Cardiac fibroblast (primary cell): ENCODE data around the gene ENOX1.

Source experiments
- DNase-seq, 2 donors: peaks; one replicate each; pipeline versions ENCODE4 v3.0.0 to v3.0.0-alpha.2; 2010; ENCODE audit warnings: low read depth in 2 of 2
- H3K4me3 ChIP-seq, 2 donors: replicated peaks in 1 of 2; 1 replicate in 1 of 2; 2 replicates in 1 of 2; pipeline ENCODE4 v1.5.1; 2011; ENCODE audit warnings: low read depth in 2 of 2, low read length in 2 of 2, mild to moderate bottlenecking in 2 of 2, moderate library complexity in 1 of 2
- CTCF ChIP-seq: IDR thresholded peaks from one replicate; pipeline ENCODE4 v1.5.1; 2011; ENCODE audit warnings: low read depth, mild to moderate bottlenecking, low read length, inconsistent platforms

The ENOX1 gene

DNA sequence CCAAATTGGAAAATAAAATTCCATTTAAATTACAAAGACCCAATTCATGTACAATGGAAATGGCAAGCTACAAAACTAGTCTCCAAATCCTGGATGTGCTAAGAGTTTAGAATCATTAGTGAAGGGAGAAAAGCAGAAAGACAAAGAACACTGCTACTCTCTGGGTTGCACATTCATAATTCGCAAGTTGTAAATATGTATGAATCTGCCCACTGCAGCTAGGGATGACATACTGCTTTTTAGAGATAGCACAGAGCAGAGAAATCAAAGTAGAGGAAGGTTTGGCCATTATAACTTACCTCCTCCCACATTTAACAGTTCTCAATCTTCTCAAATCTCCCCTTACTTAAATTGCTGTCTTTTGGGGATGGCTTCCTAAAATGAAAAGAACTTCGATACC, 231.1 kb downstream of the ENOX1 start:
- DNase-seq, result no peak
- H3K4me3 ChIP-seq, result no peak overlapping the region
- no peak for TF ChIP-seq CTCF

- TF ChIP-seq CTCF, result no peak
- H3K4me3 ChIP-seq, result no peak overlapping the region
- DNase-seq, result no peak
These were observed 234.8 kb downstream of the ENOX1 start for GRCh38 chr13:43551897-43552456.

- TF ChIP-seq CTCF, result no peak
- DNase-seq, result no peak
- no peak overlapping the region for H3K4me3 ChIP-seq
These were observed 240.0 kb downstream of the ENOX1 start for GRCh38 chr13:43546816-43547215.

DNA sequence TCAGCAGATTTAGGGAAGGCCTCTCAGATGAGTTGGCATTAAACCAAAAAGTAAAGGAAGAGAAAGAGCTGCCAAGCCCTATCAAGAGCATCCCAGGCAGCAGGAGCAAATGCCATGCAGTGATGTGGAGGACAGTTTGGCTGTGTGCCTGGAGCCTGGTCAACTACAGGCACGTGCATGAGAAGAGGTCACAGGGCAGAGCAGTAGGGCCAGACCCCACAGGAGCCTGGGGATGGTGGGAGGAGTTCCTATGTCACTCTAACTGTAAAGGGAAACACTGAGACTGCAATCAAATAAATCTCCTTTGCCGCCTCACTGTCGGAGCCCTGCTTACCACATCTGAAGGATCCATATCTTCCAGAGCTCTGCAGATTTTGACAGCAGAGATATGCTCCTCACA, 240.5 kb downstream of the ENOX1 start:
- peak in 1 of 2 donors; percentile 66 for DNase-seq
- TF ChIP-seq CTCF, result no peak

GRCh38 chr13:43545317-43545874, 241.4 kb downstream of the ENOX1 start:
- no peak for TF ChIP-seq CTCF
- H3K4me3 ChIP-seq, result no peak overlapping the region
- peak; percentile 77 to 81 for DNase-seq

More for the DNA sequence above, 240.5 kb downstream of the ENOX1 start:
- H3K4me3 ChIP-seq, result no peak overlapping the region

- no peak overlapping the region for H3K4me3 ChIP-seq
- DNase-seq, result no peak
- no peak for TF ChIP-seq CTCF
These were observed 242.1 kb downstream of the ENOX1 start for GRCh38 chr13:43544631-43545030.

- no peak for TF ChIP-seq CTCF
- no peak overlapping the region for H3K4me3 ChIP-seq
- DNase-seq, result peak; percentile 12 to 66
These were observed 242.8 kb downstream of the ENOX1 start for GRCh38 chr13:43544011-43544410.
